ENCODE measurements around the gene HHATL.

DNA sequence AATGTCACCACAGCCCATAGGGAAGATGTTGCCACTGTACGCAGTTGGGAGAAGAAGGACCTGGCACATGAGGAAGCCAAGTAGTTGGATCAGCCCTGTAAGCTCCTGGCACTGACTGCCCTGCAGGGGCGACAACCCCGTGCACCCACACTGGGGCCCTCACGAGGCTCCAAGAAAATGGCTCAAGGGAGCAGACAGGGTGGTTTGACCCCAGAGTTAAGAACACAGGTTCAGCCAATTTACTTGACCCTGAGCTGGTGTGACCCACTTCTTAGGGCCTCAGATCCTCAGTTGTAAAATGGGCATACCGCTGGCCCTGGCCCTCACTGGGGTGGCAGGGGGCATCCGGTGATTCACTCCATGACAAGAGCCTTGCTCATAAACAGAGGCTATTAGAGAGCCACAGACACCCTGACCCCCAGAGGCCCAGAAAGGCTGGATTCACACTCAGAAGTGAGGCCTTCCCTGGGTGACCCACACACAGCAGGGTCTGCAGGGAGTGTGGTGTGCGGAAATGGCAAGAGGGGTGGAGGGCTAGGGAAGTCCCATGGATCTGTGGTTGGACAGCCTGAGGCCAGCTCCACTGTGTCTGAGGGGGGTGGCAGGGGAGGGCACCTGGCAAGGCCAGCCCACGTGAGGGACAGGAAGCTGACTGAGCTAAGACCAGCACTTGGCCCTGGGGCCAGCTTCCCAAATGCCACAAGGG, 1.7 kb upstream of the HHATL start:
- no peak for TF ChIP-seq EGR1 (IDR thresholded peaks at IDR 0.05)
- TF ChIP-seq TAF1 (IDR thresholded peaks at IDR 0.05; ENCODE audit: low read depth), result no peak
- TF ChIP-seq EP300 (IDR thresholded peaks at IDR 0.05; ENCODE audit: borderline replicate concordance), result no peak
- no peak for TF ChIP-seq CEBPB (IDR thresholded peaks at IDR 0.05)
- no peak for TF ChIP-seq YY1 (IDR thresholded peaks at IDR 0.05; ENCODE audit: low read depth)

All from Ishikawa (cell line).